ENCODE measurements around the gene BAIAP3. TPM values are rescaled to one million over a fixed set of nuclear protein-coding genes. Genes with fewer than 3 reads are reported as not detected.

BAIAP3 gene
- total RNA-seq: 3.0 TPM
- long read RNA-seq, partial matches to known transcripts: 3 of 5 reads
- long read RNA-seq, other reads (novel, unspliced or antisense): 2 of 5 reads

GRCh38 chr16:1333149-1333812 is at the start of gene BAIAP3:
Gene BAIAP3, plus strand, starts transcription at chr16:1333645. Its CDS starts 4,905 bp downstream, at chr16:1338550.
- ATAC-seq (peak; percentile 79), DNase-seq (no peak)
- Histone ChIP-seq H3K36me3 (no peaks in the 10 kb centered on the region), H3K27ac (peak within 1 kb of the TSS; percentile 58), H3K9me3 (no peaks in the 10 kb centered on the region), H3K27me3 (peaks cover 55% of the 10 kb centered on the region), H3K4me1 (peaks cover 32% of the 10 kb centered on the region), H3K4me3 (peak within 1 kb of the TSS; percentile 36)
- TF ChIP-seq, protein P1, sequence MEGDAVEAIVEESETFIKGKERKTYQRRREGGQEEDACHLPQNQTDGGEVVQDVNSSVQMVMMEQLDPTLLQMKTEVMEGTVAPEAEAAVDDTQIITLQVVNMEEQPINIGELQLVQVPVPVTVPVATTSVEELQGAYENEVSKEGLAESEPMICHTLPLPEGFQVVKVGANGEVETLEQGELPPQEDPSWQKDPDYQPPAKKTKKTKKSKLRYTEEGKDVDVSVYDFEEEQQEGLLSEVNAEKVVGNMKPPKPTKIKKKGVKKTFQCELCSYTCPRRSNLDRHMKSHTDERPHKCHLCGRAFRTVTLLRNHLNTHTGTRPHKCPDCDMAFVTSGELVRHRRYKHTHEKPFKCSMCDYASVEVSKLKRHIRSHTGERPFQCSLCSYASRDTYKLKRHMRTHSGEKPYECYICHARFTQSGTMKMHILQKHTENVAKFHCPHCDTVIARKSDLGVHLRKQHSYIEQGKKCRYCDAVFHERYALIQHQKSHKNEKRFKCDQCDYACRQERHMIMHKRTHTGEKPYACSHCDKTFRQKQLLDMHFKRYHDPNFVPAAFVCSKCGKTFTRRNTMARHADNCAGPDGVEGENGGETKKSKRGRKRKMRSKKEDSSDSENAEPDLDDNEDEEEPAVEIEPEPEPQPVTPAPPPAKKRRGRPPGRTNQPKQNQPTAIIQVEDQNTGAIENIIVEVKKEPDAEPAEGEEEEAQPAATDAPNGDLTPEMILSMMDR (IDR thresholded peaks at IDR 0.05): no peak
- intact Hi-C loops (cut with DNase I): no loop called here

DNA sequence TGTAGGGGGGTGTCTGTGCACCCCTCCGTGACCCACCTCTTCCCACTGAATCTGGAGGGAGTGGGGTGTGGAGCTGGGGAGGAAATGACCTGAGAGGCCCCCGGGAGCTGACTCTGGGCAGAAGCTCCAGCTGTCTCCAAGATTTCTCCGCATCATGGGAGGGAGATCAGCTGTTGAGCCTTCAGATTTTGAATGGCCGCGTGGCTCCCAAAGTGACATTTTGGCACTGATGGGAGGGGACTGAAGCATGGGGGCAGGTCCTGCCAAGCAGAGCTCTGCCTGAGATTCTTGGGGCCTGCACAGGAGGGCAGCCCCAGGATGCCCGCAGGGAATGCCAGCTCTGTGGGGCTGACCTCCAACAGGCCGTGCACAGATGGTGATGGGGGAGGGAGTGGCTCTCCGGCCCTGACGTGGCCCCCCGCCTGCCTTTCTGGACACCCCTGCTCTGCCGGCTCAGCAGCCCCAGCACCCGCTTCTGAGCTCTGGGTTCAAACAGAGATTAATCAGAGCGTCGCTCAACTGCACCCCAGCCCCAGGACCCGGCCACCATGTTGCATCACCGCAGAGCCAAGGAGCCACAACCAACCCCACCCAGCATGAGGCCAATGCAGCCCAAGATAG is 49.3 kb upstream of the BAIAP3 start:
- ATAC-seq (no peak), DNase-seq (no peak)
- Histone ChIP-seq H3K9me3 (no peaks in the 10 kb centered on the region), H3K4me3 (no peak overlapping the region), H3K36me3 (no peaks in the 10 kb centered on the region), H3K4me1 (no peaks in the 10 kb centered on the region), H3K27ac (no peak overlapping the region), H3K27me3 (peaks cover 34% of the 10 kb centered on the region)
- intact Hi-C loops (cut with DNase I): no loop called here
- TF ChIP-seq, protein P1 (IDR thresholded peaks at IDR 0.05): no peak

GRCh38 chr16:1285669-1286512 is 47.6 kb upstream of the BAIAP3 start:
- no peaks in the 10 kb centered on the region for H3K36me3 ChIP-seq
- H3K9me3 ChIP-seq: no peaks in the 10 kb centered on the region
- intact Hi-C loops (cut with DNase I): no loop called here
- H3K27ac ChIP-seq: no peak overlapping the region
- H3K4me3 ChIP-seq: no peak overlapping the region
- peaks cover 50% of the 10 kb centered on the region for H3K27me3 ChIP-seq
- TF ChIP-seq, protein P1 (IDR thresholded peaks at IDR 0.05): no peak
- ATAC-seq: no peak
- H3K4me1 ChIP-seq: no peaks in the 10 kb centered on the region
- DNase-seq: no peak

GRCh38 chr16:1286513-1287094 is 46.8 kb upstream of the BAIAP3 start:
- ATAC-seq (no peak), DNase-seq (no peak)
- no peaks in the 10 kb centered on the region for H3K4me1 ChIP-seq
- no peaks in the 10 kb centered on the region for H3K9me3 ChIP-seq
- intact Hi-C loops (cut with DNase I): no loop called here
- H3K27ac ChIP-seq: no peak overlapping the region
- H3K36me3 ChIP-seq: no peaks in the 10 kb centered on the region
- H3K4me3 ChIP-seq: no peak overlapping the region
- peaks cover 57% of the 10 kb centered on the region for H3K27me3 ChIP-seq
- TF ChIP-seq, protein P1 (IDR thresholded peaks at IDR 0.05): no peak

- no peak overlapping the region for H3K27ac ChIP-seq
- H3K27me3 ChIP-seq: peaks cover 69% of the 10 kb centered on the region
- no peak for ATAC-seq
- intact Hi-C loops (cut with DNase I): no loop called here
- no peaks in the 10 kb centered on the region for H3K9me3 ChIP-seq
- H3K36me3 ChIP-seq: no peaks in the 10 kb centered on the region
- TF ChIP-seq, protein P1 (IDR thresholded peaks at IDR 0.05): no peak
- no peak overlapping the region for H3K4me3 ChIP-seq
- H3K4me1 ChIP-seq: no peaks in the 10 kb centered on the region
- DNase-seq: no peak
Measured at GRCh38 chr16:1287982-1288670, 45.3 kb upstream of the BAIAP3 start.
